ENCODE data around the gene PUS7L. TPM values are rescaled to one million over a fixed set of nuclear protein-coding genes. Genes with fewer than 3 reads are reported as not detected.
"Not testable (repeated sequence)": the region's sequence is repeated elsewhere in the genome, so short reads cannot be mapped to it uniquely, and the experiment has no call there.

PUS7L gene
- 23.6 and 24.3 TPM in 2 replicates for total RNA-seq

DNA sequence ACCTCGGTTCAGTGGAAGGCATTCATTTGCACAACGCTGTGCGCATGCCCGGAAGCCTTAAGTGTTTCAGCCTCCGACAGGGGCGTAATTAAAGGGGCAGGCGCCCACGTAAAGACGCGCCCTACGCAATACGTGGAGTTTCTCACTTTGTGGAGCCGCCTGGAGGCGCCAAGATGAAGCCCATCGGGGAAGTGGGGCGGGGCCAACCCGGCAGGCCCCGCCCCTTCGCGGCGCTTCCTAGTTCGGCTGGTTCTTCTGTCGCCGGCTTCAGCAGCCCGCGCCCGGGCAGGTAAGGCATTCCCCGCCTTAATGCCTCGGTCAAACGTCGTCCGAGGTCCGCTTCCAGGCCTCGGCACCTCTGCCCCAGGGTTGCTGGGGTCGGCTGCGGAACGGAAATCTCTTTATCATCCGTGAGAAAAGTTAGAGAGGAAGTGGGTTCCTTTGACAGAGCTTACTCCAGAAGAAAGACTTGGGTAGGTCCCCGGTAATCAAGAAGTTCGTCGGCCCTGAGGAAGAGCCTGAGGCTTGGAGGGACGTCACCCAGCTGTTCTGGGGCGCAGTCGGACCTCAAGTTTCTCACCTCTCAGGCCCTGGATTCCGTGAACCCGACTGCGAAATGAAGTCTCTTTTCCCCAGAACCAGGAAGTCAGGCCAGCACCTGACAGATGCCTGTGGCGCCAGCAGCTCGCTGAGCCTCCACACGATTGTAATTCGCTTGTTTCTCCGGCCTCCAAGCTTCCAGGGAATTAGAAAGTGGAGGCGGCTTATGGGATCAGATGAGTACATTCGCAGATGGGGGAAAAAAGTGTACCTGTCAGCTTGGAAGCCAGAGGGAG is at the start of gene PUS7L, which contains the start of gene IRAK4:
Gene PUS7L (minus strand): TSS at position 63 of the 836 bp plus-strand sequence. CDS start 3,545 bp downstream, outside the sequence.
Gene IRAK4 (plus strand): TSS at position 224 of the 836 bp plus-strand sequence. CDS start 9,161 bp downstream, outside the sequence.
- intact Hi-C loops (cut with micrococcal nuclease), result loop anchor here (1.0 to 5.0 kb wide), 9 partner anchors 47 to 1968 kb away; partner anchors contain the start of genes ARID2, NELL2, PPHLN1 and TMEM117

- intact Hi-C loops (cut with micrococcal nuclease), result loop anchor here (1.0 to 10.0 kb wide), 3 partner anchors 1481 to 1917 kb away; partner anchors contain the start of genes ARID2, PPHLN1, YAF2 and ZCRB1
Measured at GRCh38 chr12:43807386-43807785, 48.8 kb upstream of the PUS7L start.

- intact Hi-C loops (cut with micrococcal nuclease), result loop anchor here (1.0 to 10.0 kb wide), 5 partner anchors 48 to 1918 kb away; partner anchors contain the start of genes ARID2, IRAK4, PPHLN1 and PUS7L
Measured at GRCh38 chr12:43806737-43807072, 48.1 kb upstream of the PUS7L start.

DNA sequence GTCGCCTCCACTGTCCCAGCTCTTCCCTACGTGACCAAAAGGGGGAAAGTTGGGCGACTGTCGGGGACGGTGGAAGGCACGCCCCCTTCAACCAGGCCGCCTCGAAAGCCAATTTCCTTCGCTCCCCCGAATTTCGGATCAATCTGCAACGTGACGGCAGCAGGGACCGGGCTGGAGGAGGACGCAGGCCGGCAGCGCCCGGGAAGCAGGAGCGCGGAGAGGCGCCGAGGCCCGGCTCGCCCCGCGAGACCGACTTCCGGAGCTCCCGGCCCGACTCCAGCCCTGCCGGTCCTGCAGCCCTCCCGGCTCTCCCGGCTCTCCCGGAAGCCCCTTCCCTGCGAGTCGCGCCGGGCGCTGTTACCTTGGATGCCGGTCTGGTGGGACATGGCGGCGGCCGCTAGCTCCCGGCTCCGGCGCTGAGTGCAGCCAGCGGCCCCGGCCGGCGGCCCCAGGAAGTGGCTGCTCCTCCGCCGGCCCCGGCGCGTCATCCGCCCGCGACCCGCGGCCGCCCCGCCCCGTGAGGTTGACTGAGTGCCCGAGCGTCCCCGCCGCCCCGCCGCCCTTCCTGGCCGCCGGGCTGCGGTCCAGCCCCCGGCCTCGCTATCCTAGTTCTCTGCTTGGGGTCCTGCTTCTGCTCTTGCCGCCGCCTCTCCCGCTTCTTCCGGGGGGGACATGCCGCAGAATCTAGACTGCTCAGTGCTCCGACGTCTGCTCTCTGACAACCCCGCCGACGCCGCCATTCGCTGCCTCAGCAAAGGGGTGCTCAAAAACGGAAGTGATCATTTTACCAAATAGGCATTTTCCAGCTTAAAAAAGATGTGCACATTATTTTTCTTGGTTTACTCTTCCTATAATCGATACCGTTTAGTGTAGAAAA is 47.5 kb upstream of the PUS7L start, which contains the start of gene TWF1:
Gene TWF1 (minus strand): TSS at position 458 of the 877 bp plus-strand sequence. CDS start 72 bp downstream, at position 386.
- intact Hi-C loops (cut with micrococcal nuclease), result loop anchor here (1.0 to 10.0 kb wide), 5 partner anchors 30 to 1919 kb away; partner anchors contain the start of genes ARID2, IRAK4, PUS7L and TMEM117

DNA sequence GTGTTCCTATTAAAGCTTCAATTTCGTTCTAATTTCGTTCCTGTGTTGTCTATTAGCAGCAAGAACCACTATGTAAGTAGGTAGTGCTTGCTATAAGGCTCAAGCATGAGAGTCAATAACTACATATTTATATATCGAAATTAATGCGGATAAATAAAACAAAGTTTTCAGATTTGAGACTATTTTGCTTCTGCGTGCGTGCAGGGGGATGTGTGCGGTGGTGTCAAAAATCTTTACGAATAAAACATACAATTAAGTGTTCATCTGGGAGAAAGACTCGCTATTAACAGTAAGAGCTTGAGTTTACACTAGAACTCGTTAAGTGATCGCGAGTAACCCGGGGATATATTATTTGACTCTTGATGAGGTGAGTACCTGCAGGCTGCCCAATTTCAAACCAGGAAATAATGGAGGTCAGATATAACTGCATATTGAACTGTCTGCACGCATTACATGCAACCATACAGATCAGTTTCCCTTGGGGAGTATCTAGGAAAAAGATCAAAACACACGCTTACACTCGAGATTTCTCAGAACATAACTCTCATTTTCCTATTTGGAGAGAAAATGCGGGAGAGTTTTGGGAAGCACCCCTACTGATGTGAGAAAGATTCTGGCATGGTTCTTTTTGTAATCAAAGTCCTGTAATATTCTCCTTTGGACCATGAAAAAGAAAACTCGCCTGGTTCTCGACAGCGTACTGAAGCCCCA is 46.7 kb upstream of the PUS7L start:
- intact Hi-C loops (cut with micrococcal nuclease), result loop anchor here (1.0 to 10.0 kb wide), 2 partner anchors 31 to 1919 kb away; partner anchors contain the start of genes ARID2 and TMEM117

DNA sequence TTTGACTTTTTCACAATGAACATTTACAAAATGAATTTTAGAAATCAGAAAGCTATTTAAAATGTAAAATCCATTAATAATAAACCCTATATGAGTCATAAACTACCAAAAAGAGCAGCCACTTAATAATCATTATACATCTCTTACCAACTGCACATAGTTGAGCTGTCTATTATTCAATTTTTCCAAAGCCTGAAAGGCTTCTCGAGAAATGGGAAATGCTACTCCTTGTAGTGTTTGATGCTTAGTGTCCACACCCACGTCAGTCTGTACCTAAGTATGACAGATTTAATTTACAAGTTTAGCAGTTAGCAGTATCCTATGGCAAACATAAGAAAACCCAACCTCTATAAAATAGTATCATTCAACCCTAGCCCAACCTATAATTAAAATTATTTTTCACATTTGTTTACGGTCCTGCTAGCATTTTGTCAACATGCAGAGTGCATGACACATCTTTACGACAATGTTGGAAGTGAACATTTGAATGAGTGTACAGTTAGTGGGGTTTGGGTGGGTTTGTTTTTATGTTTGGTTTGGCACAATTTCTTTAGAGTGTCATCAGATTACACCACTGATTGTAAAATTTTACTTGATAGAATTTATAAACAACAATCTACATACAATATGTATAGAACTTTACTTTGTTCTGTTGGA is 39.1 kb upstream of the PUS7L start:
- intact Hi-C loops (cut with micrococcal nuclease), result no loop called here

DNA sequence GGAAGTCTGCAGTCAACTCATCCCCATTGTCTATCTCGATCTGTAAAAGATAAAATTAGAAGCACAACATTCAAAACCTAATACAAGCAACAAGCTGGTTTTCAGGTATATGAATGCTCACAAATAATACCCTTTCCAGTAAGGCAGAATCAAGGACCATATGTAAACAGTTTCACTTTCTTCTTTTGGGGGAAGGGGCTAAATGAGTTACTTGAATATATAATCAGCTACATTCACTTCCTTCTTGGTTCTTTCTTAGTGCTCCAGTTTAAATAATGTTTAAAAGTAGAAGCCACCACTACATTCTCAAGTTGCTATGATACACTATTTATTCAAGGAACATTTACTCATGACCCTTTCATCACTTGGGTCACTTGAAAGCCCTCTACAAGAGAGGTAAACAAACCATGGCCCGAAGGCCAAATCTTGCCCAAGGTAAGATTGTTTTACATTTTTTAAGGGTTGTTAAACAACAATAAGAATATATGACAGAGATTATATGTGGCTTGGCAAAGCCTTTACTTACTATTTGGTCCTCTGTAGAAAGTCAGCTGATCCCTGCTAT is 37.2 kb upstream of the PUS7L start:
- intact Hi-C loops (cut with micrococcal nuclease), result no loop called here

- intact Hi-C loops (cut with micrococcal nuclease), result no loop called here
Measured at GRCh38 chr12:43789941-43790340, 31.4 kb upstream of the PUS7L start.

GRCh38 chr12:43786899-43787693 is 28.5 kb upstream of the PUS7L start:
- intact Hi-C loops (cut with micrococcal nuclease), result no loop called here

DNA sequence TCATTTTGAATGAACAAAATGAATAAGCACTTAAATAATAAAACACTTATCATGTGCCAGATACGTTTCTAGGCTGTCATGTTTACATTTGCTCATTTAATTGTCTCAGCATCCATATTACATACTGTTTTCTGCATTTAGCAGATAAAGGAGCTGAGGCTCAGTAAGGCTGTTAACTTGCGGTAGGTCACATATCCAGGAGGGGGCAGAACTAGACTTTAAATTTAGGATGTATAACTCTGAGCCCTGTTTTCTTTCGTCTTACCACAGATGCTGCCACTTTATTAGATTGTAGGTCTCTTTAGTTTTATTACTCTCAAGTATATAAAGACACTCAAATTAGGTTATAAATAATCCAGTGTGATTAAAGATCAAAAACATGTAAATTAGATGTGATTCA is 17.9 kb upstream of the PUS7L start:
- intact Hi-C loops (cut with micrococcal nuclease), result loop anchor here (1.0 to 5.0 kb wide), 3 partner anchors 26 to 221 kb away; no protein-coding TSS in a partner anchor

- intact Hi-C loops (cut with micrococcal nuclease), result no loop called here
Measured at GRCh38 chr12:43766291-43766690, 7.7 kb upstream of the PUS7L start.

GRCh38 chr12:43764528-43764927 is 5.9 kb upstream of the PUS7L start:
- intact Hi-C loops (cut with micrococcal nuclease), result no loop called here

GRCh38 chr12:43763769-43764168 is 5.2 kb upstream of the PUS7L start:
- intact Hi-C loops (cut with micrococcal nuclease), result no loop called here

DNA sequence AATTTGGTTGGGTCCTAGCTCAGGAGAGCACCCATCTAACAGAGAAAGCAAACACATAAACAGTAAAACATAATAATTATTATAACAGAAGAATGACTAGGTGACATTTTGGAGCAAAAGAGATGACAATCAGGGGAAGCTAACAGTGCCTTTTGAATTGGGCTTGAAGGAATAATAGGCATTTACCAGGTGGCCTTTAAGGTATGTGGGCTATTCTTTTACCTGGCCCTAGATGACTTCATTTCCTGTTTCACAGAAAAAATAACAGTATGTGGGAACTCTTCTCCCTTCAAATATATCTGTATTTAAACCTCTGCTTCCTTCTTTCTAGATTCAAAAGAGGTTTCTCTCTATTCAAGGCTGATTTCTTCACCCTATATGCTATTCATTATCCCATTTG is 4.0 kb upstream of the PUS7L start:
- intact Hi-C loops (cut with micrococcal nuclease), result no loop called here

DNA sequence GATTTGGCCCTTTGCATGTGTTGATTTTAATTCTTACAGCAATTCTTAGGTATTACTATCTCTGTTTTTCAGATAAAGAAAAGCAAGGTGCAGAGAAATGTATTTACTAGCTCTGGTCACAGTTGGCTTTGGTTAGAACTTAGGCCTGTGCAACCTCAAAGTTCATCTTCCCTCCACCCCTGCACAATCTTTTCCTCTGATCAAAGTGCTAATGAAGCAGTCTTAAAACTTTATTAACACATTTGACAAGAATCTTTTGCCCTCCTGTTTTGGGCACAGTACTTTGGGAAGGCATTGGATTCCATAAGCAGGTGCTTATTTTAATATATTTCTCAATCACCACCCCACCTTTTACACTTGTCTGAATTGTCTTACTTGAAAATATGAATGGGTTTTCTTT is 2.9 kb upstream of the PUS7L start:
- intact Hi-C loops (cut with micrococcal nuclease), result no loop called here

- intact Hi-C loops (cut with micrococcal nuclease), result no loop called here
Measured at GRCh38 chr12:43760396-43760795, 1.8 kb upstream of the PUS7L start.

- intact Hi-C loops (cut with micrococcal nuclease), result loop anchor here (1.0 to 5.0 kb wide), 9 partner anchors 48 to 1969 kb away; partner anchors contain the start of genes ARID2, NELL2, PPHLN1 and TMEM117
Measured at GRCh38 chr12:43758247-43758727, 303 bp downstream of the PUS7L start.

DNA sequence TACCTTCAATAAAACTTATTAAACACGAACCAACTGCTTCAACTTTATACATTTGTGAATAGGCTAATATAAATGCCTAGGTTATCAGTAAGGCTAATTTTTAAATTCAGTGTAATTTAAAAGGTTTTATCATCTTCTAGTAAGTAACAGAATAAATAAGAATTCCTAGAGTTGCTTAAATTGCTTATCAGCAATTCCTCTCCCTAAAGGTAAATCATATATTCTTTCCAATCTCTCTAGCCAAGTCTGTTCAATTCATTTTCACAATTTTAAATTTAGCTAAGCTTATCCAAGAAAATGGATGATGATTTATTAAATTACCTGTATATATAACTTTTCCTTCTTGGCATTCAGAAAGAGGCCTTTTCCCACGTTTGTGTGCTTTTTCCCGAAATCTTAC is 4.6 kb downstream of the PUS7L start:
- intact Hi-C loops (cut with micrococcal nuclease), result no loop called here

- intact Hi-C loops (cut with micrococcal nuclease), result not testable (repeated sequence)
Measured at GRCh38 chr12:43751360-43751759, 7.2 kb downstream of the PUS7L start.
